Fibroblast of pulmonary artery (primary cell): ENCODE measurements around the gene ZMYM2.

ENCODE experiments used
- DNase-seq: peaks from one replicate; pipeline ENCODE4 v3.0.0-alpha.2; 2010; ENCODE audit warnings: low read depth
- H3K4me3 ChIP-seq: replicated peaks from 2 replicates; pipeline ENCODE4 v1.5.1; 2011; ENCODE audit warnings: low read depth, mild to moderate bottlenecking, control low read depth, low read length, moderate library complexity
- TF ChIP-seq, protein P1 (sequence below): IDR thresholded peaks from 2 replicates; pipeline ENCODE4 v1.5.1; 2011; ENCODE audit warnings: mild to moderate bottlenecking, control low read depth, low read length, inconsistent platforms; ENCODE audit errors: missing control alignments

ZMYM2 gene

DNA sequence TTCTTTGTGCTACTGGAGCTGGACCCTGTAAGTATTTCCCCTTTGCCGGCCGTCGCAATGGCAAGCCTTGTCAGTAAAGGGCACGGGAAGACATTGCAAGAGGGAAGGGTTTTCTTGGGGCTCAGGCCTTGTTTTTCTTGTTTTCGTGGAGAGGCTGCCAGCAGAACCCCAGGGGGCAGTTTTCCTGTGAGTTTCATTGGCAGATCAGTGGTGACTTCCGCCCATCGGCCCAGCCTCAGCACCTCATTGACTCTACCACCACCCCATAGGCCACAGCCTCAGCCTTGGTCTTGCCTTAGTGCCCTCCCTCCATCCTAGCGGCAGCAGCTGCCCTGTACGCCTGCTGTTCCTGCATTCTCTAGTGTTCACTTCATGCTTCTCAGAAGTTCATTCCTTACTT is 140.8 kb downstream of the ZMYM2 start:
- no peak overlapping the region for H3K4me3 ChIP-seq
- TF ChIP-seq, protein P1, sequence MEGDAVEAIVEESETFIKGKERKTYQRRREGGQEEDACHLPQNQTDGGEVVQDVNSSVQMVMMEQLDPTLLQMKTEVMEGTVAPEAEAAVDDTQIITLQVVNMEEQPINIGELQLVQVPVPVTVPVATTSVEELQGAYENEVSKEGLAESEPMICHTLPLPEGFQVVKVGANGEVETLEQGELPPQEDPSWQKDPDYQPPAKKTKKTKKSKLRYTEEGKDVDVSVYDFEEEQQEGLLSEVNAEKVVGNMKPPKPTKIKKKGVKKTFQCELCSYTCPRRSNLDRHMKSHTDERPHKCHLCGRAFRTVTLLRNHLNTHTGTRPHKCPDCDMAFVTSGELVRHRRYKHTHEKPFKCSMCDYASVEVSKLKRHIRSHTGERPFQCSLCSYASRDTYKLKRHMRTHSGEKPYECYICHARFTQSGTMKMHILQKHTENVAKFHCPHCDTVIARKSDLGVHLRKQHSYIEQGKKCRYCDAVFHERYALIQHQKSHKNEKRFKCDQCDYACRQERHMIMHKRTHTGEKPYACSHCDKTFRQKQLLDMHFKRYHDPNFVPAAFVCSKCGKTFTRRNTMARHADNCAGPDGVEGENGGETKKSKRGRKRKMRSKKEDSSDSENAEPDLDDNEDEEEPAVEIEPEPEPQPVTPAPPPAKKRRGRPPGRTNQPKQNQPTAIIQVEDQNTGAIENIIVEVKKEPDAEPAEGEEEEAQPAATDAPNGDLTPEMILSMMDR, result no peak
- no peak for DNase-seq

- no peak for DNase-seq
- no peak overlapping the region for H3K4me3 ChIP-seq
- TF ChIP-seq, protein P1, result no peak
Measured at GRCh38 chr13:20101467-20102316, 143.2 kb downstream of the ZMYM2 start.

GRCh38 chr13:20102525-20103180 is 144.1 kb downstream of the ZMYM2 start:
- TF ChIP-seq, protein P1, result no peak
- no peak overlapping the region for H3K4me3 ChIP-seq
- no peak for DNase-seq

DNA sequence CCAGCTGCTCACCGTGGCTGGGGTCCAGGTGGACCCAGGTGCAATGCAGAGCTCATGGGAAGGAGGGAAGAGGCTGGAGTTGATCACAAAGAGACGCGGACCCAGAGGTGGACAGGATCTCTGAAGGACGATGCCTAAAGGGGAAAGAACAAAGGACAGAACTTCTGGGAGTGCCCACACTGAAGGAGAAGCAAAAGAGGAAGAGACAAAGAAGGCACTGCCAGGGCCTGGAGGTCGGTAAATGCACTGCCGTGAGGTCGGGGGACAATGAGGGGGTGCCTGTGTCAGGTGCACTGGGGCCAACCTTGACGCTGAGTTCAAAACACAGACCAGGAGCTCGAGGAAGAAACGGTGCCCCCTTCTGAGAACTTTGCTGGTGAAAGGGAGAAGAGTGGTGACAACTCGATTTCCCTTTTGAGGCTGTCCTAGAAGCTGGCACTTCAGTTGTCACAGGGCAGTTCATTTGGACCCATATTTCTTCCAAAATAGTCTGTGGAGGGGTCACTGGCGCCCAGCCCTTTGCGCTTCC is 146.7 kb downstream of the ZMYM2 start:
- no peak for DNase-seq
- H3K4me3 ChIP-seq, result no peak overlapping the region

DNA sequence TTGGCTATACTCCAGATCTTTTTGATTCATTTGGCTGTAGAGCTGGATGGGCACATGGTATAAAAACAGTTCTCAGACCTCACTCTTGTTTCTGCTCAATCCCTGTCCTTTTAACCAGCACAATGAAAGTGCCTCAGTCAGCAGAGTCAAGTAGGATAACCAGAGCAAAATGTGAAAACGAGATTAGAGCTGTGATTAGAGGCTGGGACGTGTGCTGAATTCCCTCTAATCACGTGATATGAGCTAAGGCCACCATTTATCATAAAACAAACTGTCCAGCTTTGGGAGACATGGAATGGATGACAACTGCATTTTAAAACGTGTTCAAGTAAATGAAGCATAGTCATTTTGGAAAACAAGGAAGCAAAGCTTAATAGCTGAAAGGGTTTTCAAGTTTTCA is 148.2 kb downstream of the ZMYM2 start:
- TF ChIP-seq, protein P1, result no peak
- H3K4me3 ChIP-seq, result no peak overlapping the region
- DNase-seq, result no peak

More for the DNA sequence above, 146.7 kb downstream of the ZMYM2 start:
- TF ChIP-seq, protein P1, result no peak

DNA sequence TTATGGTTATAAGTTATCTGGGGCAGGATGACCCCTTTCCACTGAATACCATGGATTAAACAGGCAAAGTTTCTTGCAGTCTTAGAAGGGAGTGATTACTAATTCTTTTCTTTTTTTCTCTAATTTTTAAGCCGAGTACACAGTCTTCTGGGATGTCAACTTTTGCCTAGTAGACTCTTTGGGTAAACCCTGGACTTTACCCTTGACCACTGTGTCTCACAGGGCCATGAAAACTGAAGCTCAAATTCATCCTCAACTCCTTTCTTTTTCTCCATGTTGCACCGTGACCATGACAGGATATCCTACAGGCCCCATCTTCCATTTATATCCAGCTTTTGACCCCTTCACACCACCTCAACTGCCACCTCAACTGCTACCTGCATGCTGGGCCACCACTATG is 150.5 kb downstream of the ZMYM2 start:
- TF ChIP-seq, protein P1, result no peak
- DNase-seq, result no peak
- H3K4me3 ChIP-seq, result no peak overlapping the region
